K562 (cell line): Measurements from ENCODE around the gene BSDC1. TPM values are rescaled to one million over a fixed set of nuclear protein-coding genes. Genes with fewer than 3 reads are reported as not detected.

ENCODE experiments used
- JUNB ChIP-seq: fragments of 450-650 bp; formaldehyde crosslinking; conservative IDR thresholded peaks from 2 replicates; pipeline ENCODE4 v1.4.0; 2020; ENCODE audit warnings: mild to moderate bottlenecking
- SMARCB1 ChIP-seq: IDR thresholded peaks from 2 replicates; pipeline ENCODE4 v1.6.1; 2011; ENCODE audit warnings: improper control_type of control experiment, low read depth; ENCODE audit not compliant: insufficient read length
- SRSF3 ChIP-seq: fragments of 200-400 bp; formaldehyde crosslinking; IDR thresholded peaks from 2 replicates; pipeline ENCODE4 v1.6.1; 2016; ENCODE audit warnings: mild to moderate bottlenecking, low read length, moderate library complexity; ENCODE audit not compliant: insufficient read depth
- STAT5A ChIP-seq: IDR thresholded peaks from 2 replicates; pipeline ENCODE4 v1.6.1; 2012; ENCODE audit warnings: low read length, inconsistent platforms, borderline replicate concordance
- ZKSCAN3 ChIP-seq: fragments of 250-450 bp; sonication (Bioruptor Pico); IDR thresholded peaks from 2 replicates; pipeline ENCODE4 v1.4.0; 2020
- ZNF639 ChIP-seq, 2 experiments: fragments of 200-800 bp in 1 of 2; sonication (Bioruptor generic) in 1 of 2; sonication (generic) in 1 of 2; formaldehyde crosslinking in 1 of 2; IDR thresholded peaks in 1 of 2; conservative IDR thresholded peaks in 1 of 2; 2 replicates each; pipeline versions ENCODE4 v1.5.0 to v1.6.1; 2016 to 2020; ENCODE audit warnings: missing compliant biosample characterization in 1 of 2, missing genetic modification characterization in 1 of 2, missing genetic modification reagents in 1 of 2
- polyA plus RNA-seq, 8 experiments: library from polyadenylated mRNA; depleted of rRNA in 4 of 8; stranded (reverse) in 5 of 8; unstranded in 3 of 8; fragments of >200 nt; fragmentation: Nextera tagmentation in 2 of 8; fragmentation: Illumina TruSeq in 1 of 8; extraction: Ambion mirVana in 2 of 8; extraction: Trizol in 1 of 8; gene quantifications; 2 replicates each; pipeline versions ENCODE4 v1.2.1 to v1.2.3, GENCODE V29; 2011 to 2014; ENCODE audit warnings: inconsistent platforms in 1 of 8, missing spikeins in 1 of 8
- total RNA-seq, 7 experiments: library from RNA; depleted of rRNA in 6 of 7; stranded (reverse); fragments of >200 nt in 6 of 7; fragmentation: Illumina TruSeq in 2 of 7; extraction: Trizol in 2 of 7; gene quantifications; 2 replicates each; pipeline versions ENCODE4 v1.2.1 to v1.2.3, GENCODE V29; 2011 to 2021; ENCODE audit warnings: low replicate concordance in 1 of 7
- TF ChIP-seq, protein P1 (sequence below): sonication (generic); formaldehyde crosslinking; IDR thresholded peaks from 2 replicates; pipeline ENCODE4 v1.8.1; 2023; ENCODE audit warnings: mild to moderate bottlenecking, missing genetic modification reagents
- TF ChIP-seq, protein P2 (sequence below): fragments of 200-600 bp; sonication (generic); IDR thresholded peaks from one replicate; pipeline ENCODE4 v1.6.1; 2012; ENCODE audit warnings: mild to moderate bottlenecking, low read depth, low read length, inconsistent platforms

BSDC1 gene
- total and polyA plus RNA-seq, 9 of the 15 experiments (the other 6 are each of a cell fraction or from before 2014, with no cell fraction given) = 10.2 to 96.8 (median 73.1) TPM

DNA sequence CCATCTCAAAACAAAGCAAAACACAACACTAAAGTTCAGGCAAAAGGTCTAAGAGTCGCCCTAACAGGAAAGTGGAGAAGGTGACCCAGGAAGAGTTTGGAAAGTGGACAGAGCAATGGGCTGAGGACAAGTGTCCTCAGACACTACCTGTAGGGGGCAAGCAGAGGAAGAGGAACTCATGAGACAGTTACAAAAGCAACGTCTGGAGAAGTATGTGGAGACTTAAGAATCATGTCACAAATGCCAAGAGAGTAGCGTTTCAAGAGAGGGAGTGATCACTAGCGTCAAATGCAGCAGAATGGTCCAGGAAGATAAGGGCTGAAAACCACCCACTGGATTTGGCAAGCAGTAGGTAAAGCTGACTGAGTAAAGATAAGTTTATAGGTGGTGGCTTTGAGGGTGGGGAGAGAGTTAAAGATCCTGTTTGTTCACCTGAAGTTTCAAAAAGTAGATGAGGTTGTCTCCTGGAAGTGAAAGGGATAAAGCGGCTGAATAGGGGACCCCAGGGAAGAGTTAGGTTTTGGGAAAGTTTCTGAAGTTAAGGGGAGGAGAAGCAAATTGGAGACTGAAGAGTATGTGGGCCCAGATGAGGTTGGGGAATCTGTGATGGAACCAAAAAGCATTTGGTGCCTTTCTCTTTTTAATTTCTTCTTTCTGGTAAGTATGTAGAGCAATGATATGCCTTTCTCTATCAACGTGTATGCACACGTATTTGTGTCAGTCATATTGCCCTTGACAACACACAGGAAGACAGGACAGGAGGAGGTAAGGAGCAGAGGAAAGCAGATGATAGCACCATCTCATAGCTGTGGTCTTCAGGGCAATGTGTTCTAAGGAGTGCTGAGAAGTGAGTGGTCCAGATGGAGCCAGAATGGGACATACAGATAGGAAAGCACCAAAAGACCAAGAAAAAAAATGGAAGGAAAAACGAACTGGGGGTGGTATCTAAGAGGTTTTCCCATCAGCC is 3.1 kb downstream of the BSDC1 start (continued):
- TF ChIP-seq ZNF639 (CRISPR knock-in tag; conservative IDR thresholded peaks at IDR 0.05 in 1 of 2, IDR thresholded peaks at IDR 0.05 in 1 of 2) (peak in 1 of 2 experiments; percentile 79; a peak in 1 of 4 replicates), SRSF3 (no peak), SMARCB1 (no peak), STAT5A (peak; percentile 95), JUNB (no peak), ZKSCAN3 (CRISPR knock-in tag) (no peak)
- TF ChIP-seq, protein P1, sequence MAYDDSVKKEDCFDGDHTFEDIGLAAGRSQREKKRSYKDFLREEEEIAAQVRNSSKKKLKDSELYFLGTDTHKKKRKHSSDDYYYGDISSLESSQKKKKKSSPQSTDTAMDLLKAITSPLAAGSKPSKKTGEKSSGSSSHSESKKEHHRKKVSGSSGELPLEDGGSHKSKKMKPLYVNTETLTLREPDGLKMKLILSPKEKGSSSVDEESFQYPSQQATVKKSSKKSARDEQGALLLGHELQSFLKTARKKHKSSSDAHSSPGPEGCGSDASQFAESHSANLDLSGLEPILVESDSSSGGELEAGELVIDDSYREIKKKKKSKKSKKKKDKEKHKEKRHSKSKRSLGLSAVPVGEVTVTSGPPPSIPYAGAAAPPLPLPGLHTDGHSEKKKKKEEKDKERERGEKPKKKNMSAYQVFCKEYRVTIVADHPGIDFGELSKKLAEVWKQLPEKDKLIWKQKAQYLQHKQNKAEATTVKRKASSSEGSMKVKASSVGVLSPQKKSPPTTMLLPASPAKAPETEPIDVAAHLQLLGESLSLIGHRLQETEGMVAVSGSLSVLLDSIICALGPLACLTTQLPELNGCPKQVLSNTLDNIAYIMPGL = 0 out of 2 replicates have a peak, but pooled peaks have one; percentile 38
- TF ChIP-seq, protein P2, sequence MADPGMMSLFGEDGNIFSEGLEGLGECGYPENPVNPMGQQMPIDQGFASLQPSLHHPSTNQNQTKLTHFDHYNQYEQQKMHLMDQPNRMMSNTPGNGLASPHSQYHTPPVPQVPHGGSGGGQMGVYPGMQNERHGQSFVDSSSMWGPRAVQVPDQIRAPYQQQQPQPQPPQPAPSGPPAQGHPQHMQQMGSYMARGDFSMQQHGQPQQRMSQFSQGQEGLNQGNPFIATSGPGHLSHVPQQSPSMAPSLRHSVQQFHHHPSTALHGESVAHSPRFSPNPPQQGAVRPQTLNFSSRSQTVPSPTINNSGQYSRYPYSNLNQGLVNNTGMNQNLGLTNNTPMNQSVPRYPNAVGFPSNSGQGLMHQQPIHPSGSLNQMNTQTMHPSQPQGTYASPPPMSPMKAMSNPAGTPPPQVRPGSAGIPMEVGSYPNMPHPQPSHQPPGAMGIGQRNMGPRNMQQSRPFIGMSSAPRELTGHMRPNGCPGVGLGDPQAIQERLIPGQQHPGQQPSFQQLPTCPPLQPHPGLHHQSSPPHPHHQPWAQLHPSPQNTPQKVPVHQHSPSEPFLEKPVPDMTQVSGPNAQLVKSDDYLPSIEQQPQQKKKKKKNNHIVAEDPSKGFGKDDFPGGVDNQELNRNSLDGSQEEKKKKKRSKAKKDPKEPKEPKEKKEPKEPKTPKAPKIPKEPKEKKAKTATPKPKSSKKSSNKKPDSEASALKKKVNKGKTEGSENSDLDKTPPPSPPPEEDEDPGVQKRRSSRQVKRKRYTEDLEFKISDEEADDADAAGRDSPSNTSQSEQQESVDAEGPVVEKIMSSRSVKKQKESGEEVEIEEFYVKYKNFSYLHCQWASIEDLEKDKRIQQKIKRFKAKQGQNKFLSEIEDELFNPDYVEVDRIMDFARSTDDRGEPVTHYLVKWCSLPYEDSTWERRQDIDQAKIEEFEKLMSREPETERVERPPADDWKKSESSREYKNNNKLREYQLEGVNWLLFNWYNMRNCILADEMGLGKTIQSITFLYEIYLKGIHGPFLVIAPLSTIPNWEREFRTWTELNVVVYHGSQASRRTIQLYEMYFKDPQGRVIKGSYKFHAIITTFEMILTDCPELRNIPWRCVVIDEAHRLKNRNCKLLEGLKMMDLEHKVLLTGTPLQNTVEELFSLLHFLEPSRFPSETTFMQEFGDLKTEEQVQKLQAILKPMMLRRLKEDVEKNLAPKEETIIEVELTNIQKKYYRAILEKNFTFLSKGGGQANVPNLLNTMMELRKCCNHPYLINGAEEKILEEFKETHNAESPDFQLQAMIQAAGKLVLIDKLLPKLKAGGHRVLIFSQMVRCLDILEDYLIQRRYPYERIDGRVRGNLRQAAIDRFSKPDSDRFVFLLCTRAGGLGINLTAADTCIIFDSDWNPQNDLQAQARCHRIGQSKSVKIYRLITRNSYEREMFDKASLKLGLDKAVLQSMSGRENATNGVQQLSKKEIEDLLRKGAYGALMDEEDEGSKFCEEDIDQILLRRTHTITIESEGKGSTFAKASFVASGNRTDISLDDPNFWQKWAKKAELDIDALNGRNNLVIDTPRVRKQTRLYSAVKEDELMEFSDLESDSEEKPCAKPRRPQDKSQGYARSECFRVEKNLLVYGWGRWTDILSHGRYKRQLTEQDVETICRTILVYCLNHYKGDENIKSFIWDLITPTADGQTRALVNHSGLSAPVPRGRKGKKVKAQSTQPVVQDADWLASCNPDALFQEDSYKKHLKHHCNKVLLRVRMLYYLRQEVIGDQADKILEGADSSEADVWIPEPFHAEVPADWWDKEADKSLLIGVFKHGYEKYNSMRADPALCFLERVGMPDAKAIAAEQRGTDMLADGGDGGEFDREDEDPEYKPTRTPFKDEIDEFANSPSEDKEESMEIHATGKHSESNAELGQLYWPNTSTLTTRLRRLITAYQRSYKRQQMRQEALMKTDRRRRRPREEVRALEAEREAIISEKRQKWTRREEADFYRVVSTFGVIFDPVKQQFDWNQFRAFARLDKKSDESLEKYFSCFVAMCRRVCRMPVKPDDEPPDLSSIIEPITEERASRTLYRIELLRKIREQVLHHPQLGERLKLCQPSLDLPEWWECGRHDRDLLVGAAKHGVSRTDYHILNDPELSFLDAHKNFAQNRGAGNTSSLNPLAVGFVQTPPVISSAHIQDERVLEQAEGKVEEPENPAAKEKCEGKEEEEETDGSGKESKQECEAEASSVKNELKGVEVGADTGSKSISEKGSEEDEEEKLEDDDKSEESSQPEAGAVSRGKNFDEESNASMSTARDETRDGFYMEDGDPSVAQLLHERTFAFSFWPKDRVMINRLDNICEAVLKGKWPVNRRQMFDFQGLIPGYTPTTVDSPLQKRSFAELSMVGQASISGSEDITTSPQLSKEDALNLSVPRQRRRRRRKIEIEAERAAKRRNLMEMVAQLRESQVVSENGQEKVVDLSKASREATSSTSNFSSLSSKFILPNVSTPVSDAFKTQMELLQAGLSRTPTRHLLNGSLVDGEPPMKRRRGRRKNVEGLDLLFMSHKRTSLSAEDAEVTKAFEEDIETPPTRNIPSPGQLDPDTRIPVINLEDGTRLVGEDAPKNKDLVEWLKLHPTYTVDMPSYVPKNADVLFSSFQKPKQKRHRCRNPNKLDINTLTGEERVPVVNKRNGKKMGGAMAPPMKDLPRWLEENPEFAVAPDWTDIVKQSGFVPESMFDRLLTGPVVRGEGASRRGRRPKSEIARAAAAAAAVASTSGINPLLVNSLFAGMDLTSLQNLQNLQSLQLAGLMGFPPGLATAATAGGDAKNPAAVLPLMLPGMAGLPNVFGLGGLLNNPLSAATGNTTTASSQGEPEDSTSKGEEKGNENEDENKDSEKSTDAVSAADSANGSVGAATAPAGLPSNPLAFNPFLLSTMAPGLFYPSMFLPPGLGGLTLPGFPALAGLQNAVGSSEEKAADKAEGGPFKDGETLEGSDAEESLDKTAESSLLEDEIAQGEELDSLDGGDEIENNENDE = no peak
